Body of pancreas (tissue), 4 donors: Measurements from ENCODE around the gene FOXP1.

Experiments used
- POLR2A ChIP-seq, 3 donors: fragments of 450-650 bp; IDR thresholded peaks; one replicate each; pipeline ENCODE4 v1.6.1; 2016; ENCODE audit warnings: antibody characterized with exemption in 3 of 3, mild to moderate bottlenecking in 2 of 3
- TF ChIP-seq, protein P1 (sequence below), 7 experiments: fragments of 450-650 bp in 4 of 7; fragments of 200-600 bp in 3 of 7; sonication (generic) in 3 of 7; IDR thresholded peaks; one replicate each; pipeline ENCODE4 v1.5.1; 2016 to 2019; ENCODE audit warnings: antibody characterized with exemption in 7 of 7

DNA sequence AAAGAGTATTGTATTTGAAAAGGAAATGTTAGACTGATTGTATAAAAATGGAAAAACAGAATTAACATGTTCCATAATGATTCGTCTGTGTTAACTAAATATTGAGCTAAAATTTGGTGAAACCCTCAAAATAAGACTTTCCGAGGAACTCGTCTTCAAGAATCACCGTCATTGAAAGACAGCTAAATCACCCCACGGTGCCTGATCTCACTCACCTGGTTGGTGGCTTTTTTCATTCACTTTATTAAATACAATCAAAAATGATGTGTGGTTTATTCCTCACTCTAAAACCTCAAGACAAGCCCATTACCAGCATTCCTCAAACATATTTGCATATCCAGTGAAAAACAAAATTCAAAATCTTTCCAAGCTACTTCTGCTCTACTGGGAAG is 153.9 kb downstream of the FOXP1 start:
- TF ChIP-seq, protein P1, sequence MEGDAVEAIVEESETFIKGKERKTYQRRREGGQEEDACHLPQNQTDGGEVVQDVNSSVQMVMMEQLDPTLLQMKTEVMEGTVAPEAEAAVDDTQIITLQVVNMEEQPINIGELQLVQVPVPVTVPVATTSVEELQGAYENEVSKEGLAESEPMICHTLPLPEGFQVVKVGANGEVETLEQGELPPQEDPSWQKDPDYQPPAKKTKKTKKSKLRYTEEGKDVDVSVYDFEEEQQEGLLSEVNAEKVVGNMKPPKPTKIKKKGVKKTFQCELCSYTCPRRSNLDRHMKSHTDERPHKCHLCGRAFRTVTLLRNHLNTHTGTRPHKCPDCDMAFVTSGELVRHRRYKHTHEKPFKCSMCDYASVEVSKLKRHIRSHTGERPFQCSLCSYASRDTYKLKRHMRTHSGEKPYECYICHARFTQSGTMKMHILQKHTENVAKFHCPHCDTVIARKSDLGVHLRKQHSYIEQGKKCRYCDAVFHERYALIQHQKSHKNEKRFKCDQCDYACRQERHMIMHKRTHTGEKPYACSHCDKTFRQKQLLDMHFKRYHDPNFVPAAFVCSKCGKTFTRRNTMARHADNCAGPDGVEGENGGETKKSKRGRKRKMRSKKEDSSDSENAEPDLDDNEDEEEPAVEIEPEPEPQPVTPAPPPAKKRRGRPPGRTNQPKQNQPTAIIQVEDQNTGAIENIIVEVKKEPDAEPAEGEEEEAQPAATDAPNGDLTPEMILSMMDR (IDR thresholded peaks at IDR 0.05): no peak
- TF ChIP-seq POLR2A (IDR thresholded peaks at IDR 0.05): no peak
